Activated naive CD4-positive, alpha-beta T cell treated with anti-CD3 and anti-CD28 coated beads for 36 hours (primary cell): ENCODE data around the gene FBLIM1. TPM values are rescaled to one million over a fixed set of nuclear protein-coding genes. Genes with fewer than 3 reads are reported as not detected.

ENCODE experiments used
- CTCF ChIA-PET: fragments of 350-600 bp; sonication (Branson Sonifier 250); formaldehyde crosslinking; loops from one replicate; lab custom pipeline; 2021; ENCODE audit warnings: antibody characterized with exemption; lab: Charles Lee
- DNase-seq: peaks from one replicate; pipeline ENCODE4 v3.0.0-alpha.2; 2020
- H3K27ac Mint-ChIP-seq: one replicate; pipeline ENCODE4 v1.8.0; 2021; ENCODE audit warnings: mild to moderate bottlenecking, mixed read lengths
- H3K27me3 Mint-ChIP-seq: one replicate; pipeline ENCODE4 v1.8.0; 2021; ENCODE audit warnings: low read depth, mixed read lengths
- H3K36me3 Mint-ChIP-seq: one replicate; pipeline ENCODE4 v1.8.0; 2021; ENCODE audit warnings: low read depth, mixed read lengths
- H3K4me1 Mint-ChIP-seq: one replicate; pipeline ENCODE4 v1.8.0; 2021; ENCODE audit warnings: low read depth, mixed read lengths
- H3K4me3 Mint-ChIP-seq: one replicate; pipeline ENCODE4 v1.8.0; 2021; ENCODE audit warnings: mild to moderate bottlenecking, moderate library complexity, mixed read lengths
- H3K9me3 Mint-ChIP-seq: one replicate; pipeline ENCODE4 v1.8.0; 2021; ENCODE audit warnings: mixed read lengths
- intact Hi-C: fragments of 100-400 bp; cut with micrococcal nuclease; formaldehyde crosslinking; loops from one replicate; pipeline ENCODE4 v1.15.1; 2023
- total RNA-seq, 2 experiments: library from RNA; stranded (reverse); gene quantifications; one replicate each; pipeline ENCODE4 v1.2.3, GENCODE V29; 2021

Gene FBLIM1
- total RNA-seq, 2 experiments from 2014 or later, result not detected

- no peak overlapping the region for H3K4me3 Mint-ChIP-seq
- no peaks in the 10 kb centered on the region for H3K36me3 Mint-ChIP-seq
- peaks cover 16% of the 10 kb centered on the region for H3K4me1 Mint-ChIP-seq
- no peak overlapping the region for H3K27ac Mint-ChIP-seq
- CTCF ChIA-PET, result interaction anchor here (1.6 kb wide), 1 partner anchor 36 kb away, joined by 3 read pairs; no protein-coding TSS in a partner anchor
- no peak for DNase-seq
- intact Hi-C loops, result no loop called here
- no peaks in the 10 kb centered on the region for H3K9me3 Mint-ChIP-seq
- peaks cover 28% of the 10 kb centered on the region for H3K27me3 Mint-ChIP-seq
These were observed 3.0 kb upstream of the FBLIM1 start for GRCh38 chr1:15755646-15756040.

- Mint-ChIP-seq H3K27ac (no peak overlapping the region), H3K27me3 (peaks cover 31% of the 10 kb centered on the region), H3K36me3 (no peaks in the 10 kb centered on the region), H3K4me1 (peaks cover 16% of the 10 kb centered on the region), H3K4me3 (no peak overlapping the region), H3K9me3 (no peaks in the 10 kb centered on the region)
- CTCF ChIA-PET, result interaction anchor here (0.7 to 1.6 kb wide), 2 partner anchors 35 to 120 kb away, joined by 3 read pairs; no protein-coding TSS in a partner anchor
- peak; percentile 39 for DNase-seq
- intact Hi-C loops, result no loop called here
These were observed 2.2 kb upstream of the FBLIM1 start for GRCh38 chr1:15756143-15757015.

GRCh38 chr1:15757016-15757543, 1.5 kb upstream of the FBLIM1 start:
- H3K9me3 Mint-ChIP-seq, result no peaks in the 10 kb centered on the region
- peaks cover 34% of the 10 kb centered on the region for H3K27me3 Mint-ChIP-seq
- H3K4me3 Mint-ChIP-seq, result no peak overlapping the region
- intact Hi-C loops, result no loop called here
- DNase-seq, result no peak
- H3K36me3 Mint-ChIP-seq, result no peaks in the 10 kb centered on the region
- CTCF ChIA-PET, result interaction anchor here (0.6 to 0.9 kb wide), 2 partner anchors 163 to 605 kb away, joined by 3 to 5 read pairs; no protein-coding TSS in a partner anchor
- no peak overlapping the region for H3K27ac Mint-ChIP-seq
- H3K4me1 Mint-ChIP-seq, result peaks cover 16% of the 10 kb centered on the region

GRCh38 chr1:15757575-15758342, 836 bp upstream of the FBLIM1 start:
- intact Hi-C loops, result no loop called here
- CTCF ChIA-PET, result interaction anchor here (0.6 to 0.9 kb wide), 2 partner anchors 164 to 604 kb away, joined by 3 to 5 read pairs; no protein-coding TSS in a partner anchor
- no peaks in the 10 kb centered on the region for H3K9me3 Mint-ChIP-seq
- no peak for DNase-seq
- no peak overlapping the region for H3K27ac Mint-ChIP-seq
- peaks cover 16% of the 10 kb centered on the region for H3K4me1 Mint-ChIP-seq
- no peaks in the 10 kb centered on the region for H3K36me3 Mint-ChIP-seq
- peak overlapping the region; percentile 55 for H3K4me3 Mint-ChIP-seq
- peaks cover 35% of the 10 kb centered on the region for H3K27me3 Mint-ChIP-seq

GRCh38 chr1:15758953-15759661, 512 bp downstream of the FBLIM1 start:
- H3K4me3 Mint-ChIP-seq, result peak overlapping the region; percentile 32
- CTCF ChIA-PET, result no interaction called here
- intact Hi-C loops, result no loop called here

GRCh38 chr1:15760520-15761211, 2.1 kb downstream of the FBLIM1 start:
- peaks cover 31% of the 10 kb centered on the region for H3K27me3 Mint-ChIP-seq
- H3K27ac Mint-ChIP-seq, result no peak overlapping the region
- DNase-seq, result no peak
- H3K36me3 Mint-ChIP-seq, result no peaks in the 10 kb centered on the region
- H3K4me3 Mint-ChIP-seq, result no peak overlapping the region
- H3K9me3 Mint-ChIP-seq, result no peaks in the 10 kb centered on the region
- intact Hi-C loops, result no loop called here
- CTCF ChIA-PET, result no interaction called here
- peaks cover 16% of the 10 kb centered on the region for H3K4me1 Mint-ChIP-seq

More at GRCh38 chr1:15758953-15759661, 512 bp downstream of the FBLIM1 start:
- Mint-ChIP-seq H3K27me3 (peaks cover 36% of the 10 kb centered on the region), H3K36me3 (no peaks in the 10 kb centered on the region), H3K27ac (no peak overlapping the region), H3K4me1 (peaks cover 16% of the 10 kb centered on the region), H3K9me3 (no peaks in the 10 kb centered on the region)
- DNase-seq, result no peak

- intact Hi-C loops, result no loop called here
- CTCF ChIA-PET, result interaction anchor here (0.9 kb wide), 1 partner anchor 311 kb away, joined by 3 read pairs; the partner anchor contains the start of gene FAM131C
- no peak overlapping the region for H3K4me3 Mint-ChIP-seq
- H3K27ac Mint-ChIP-seq, result no peak overlapping the region
- DNase-seq, result no peak
- no peaks in the 10 kb centered on the region for H3K36me3 Mint-ChIP-seq
- peaks cover 11% of the 10 kb centered on the region for H3K4me1 Mint-ChIP-seq
- no peaks in the 10 kb centered on the region for H3K9me3 Mint-ChIP-seq
- peaks cover 26% of the 10 kb centered on the region for H3K27me3 Mint-ChIP-seq
These were observed 3.0 kb downstream of the FBLIM1 start for GRCh38 chr1:15761366-15762128.

GRCh38 chr1:15762546-15762945, 4.0 kb downstream of the FBLIM1 start:
- Mint-ChIP-seq H3K4me3 (no peak overlapping the region), H3K36me3 (no peaks in the 10 kb centered on the region), H3K9me3 (no peaks in the 10 kb centered on the region), H3K27me3 (peaks cover 17% of the 10 kb centered on the region), H3K27ac (no peak overlapping the region), H3K4me1 (peaks cover 2% of the 10 kb centered on the region)
- intact Hi-C loops, result no loop called here
- CTCF ChIA-PET, result interaction anchor here (0.6 to 0.9 kb wide), 2 partner anchors 108 to 310 kb away, joined by 3 to 4 read pairs; partner anchors contain the start of gene FAM131C
- DNase-seq, result no peak

GRCh38 chr1:15764269-15764764, 5.7 kb downstream of the FBLIM1 start:
- H3K4me3 Mint-ChIP-seq, result no peak overlapping the region
- H3K27me3 Mint-ChIP-seq, result peaks cover 11% of the 10 kb centered on the region
- CTCF ChIA-PET, result no interaction called here
- H3K36me3 Mint-ChIP-seq, result no peaks in the 10 kb centered on the region
- no peak overlapping the region for H3K27ac Mint-ChIP-seq
- no peaks in the 10 kb centered on the region for H3K9me3 Mint-ChIP-seq
- no peaks in the 10 kb centered on the region for H3K4me1 Mint-ChIP-seq
- intact Hi-C loops, result no loop called here
- no peak for DNase-seq

- Mint-ChIP-seq H3K27ac (no peak overlapping the region), H3K4me1 (no peaks in the 10 kb centered on the region), H3K27me3 (peaks cover 8% of the 10 kb centered on the region), H3K9me3 (no peaks in the 10 kb centered on the region), H3K4me3 (no peak overlapping the region), H3K36me3 (no peaks in the 10 kb centered on the region)
- CTCF ChIA-PET, result no interaction called here
- no peak for DNase-seq
- intact Hi-C loops, result no loop called here
These were observed 6.3 kb downstream of the FBLIM1 start for GRCh38 chr1:15764890-15765289.
